HUES6 (cell line): ENCODE data around the gene UXS1.

Experiments
- H3K27ac ChIP-seq: 2 replicates; pipeline ENCODE4 v1.7.0; 2013; ENCODE audit warnings: low read depth, mild to moderate bottlenecking, low read length, inconsistent platforms
- H3K27me3 ChIP-seq: 2 replicates; pipeline ENCODE4 v1.6.1; 2013; ENCODE audit warnings: low read length; ENCODE audit not compliant: control insufficient read depth, insufficient read depth
- H3K36me3 ChIP-seq: 2 replicates; pipeline ENCODE4 v1.6.1; 2013; ENCODE audit warnings: low read length; ENCODE audit not compliant: control insufficient read depth, insufficient read depth
- H3K4me1 ChIP-seq: 2 replicates; pipeline ENCODE4 v1.6.1; 2013; ENCODE audit warnings: low read length; ENCODE audit not compliant: control insufficient read depth, insufficient read depth
- H3K4me3 ChIP-seq: 2 replicates; pipeline ENCODE4 v1.5.1; 2013; ENCODE audit warnings: low read depth, low read length
- H3K9ac ChIP-seq: one replicate; pipeline ENCODE4 v1.6.1; 2013; ENCODE audit warnings: mild to moderate bottlenecking, low read length
- H3K9me3 ChIP-seq: 2 replicates; pipeline ENCODE4 v1.6.1; 2013; ENCODE audit warnings: low read depth, low read length; ENCODE audit not compliant: control insufficient read depth, insufficient read depth

UXS1 gene

DNA sequence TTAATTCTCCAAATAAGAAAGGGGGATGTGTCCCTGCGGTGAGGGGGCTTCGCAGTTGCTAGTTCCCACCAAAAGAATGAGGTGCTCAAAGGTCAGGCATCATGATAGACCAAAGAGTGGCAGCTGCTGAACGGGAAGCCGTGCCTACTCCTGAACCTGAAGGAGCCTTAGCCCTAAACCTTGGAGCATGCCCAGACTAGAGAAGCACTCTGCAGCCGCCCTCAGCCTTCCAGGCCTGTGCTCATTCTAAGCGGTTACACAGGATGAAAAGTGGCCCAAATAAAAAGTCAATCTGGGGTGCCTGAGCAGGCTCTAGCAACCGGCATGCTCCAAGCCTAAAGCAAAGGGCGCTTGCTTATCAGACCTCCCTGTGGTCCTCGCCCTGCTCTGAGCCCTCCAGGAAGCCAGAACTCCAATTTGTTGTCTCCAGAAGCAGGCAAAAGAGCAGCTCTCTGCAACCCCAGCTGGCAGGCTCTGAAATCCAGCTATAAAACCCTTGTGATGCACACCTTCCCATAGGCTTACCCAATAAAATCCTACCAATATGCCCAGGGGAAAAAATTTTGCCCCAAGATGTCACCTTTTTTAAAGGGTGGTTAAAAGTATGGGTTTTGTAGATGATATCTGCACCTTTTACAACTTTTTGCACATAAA is 17.5 kb downstream of the UXS1 start:
- no peaks in the 10 kb centered on the region for H3K9me3 ChIP-seq
- no peaks in the 10 kb centered on the region for H3K27me3 ChIP-seq
- H3K36me3 ChIP-seq: 0 out of 2 replicates have a peak, but pooled peaks cover 5% of the 10 kb centered on the region
- no peak overlapping the region for H3K4me3 ChIP-seq
- no peak overlapping the region for H3K9ac ChIP-seq
- peaks cover 6% of the 10 kb centered on the region; the same call in 1 of the 2 replicates for H3K4me1 ChIP-seq
- no peak overlapping the region for H3K27ac ChIP-seq

DNA sequence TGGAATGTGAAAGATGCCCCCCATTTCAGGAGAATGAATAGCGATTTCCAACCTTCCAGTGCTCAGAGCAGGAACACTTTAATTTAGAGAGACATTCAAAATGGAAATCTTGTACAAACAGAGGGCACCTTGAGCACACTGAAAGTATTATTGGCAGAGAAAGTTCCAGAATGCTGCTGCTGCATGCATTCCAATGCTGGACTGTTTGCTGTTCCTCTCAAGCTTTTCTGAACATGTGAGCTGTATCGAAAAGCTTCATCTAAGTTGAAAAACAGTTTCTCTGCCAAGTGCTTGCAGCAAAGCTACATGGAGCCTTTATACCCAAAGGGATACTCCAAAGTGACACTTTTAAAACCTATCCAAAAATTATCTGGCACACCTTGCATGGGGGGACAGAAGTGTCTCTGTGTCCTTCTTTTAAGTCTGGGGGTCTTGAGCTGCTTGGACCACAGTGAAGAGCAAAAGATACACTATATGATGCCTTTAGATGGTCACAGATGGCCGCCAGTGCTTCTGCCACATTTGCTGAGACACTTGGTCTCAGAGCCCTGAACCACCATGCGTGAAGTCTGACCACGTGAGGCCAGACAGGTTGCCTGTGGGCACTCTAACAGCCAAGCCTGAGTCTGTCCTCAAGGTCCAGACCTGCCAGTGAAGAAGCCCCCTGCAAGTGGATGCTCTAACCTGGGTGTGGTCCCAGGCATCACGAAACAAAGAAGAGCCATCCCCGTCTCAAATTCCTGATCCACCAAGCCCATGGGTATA is 18.8 kb downstream of the UXS1 start:
- Histone ChIP-seq H3K27ac (no peak overlapping the region), H3K4me1 (peaks cover 6% of the 10 kb centered on the region; the same call in 1 of the 2 replicates), H3K9me3 (no peaks in the 10 kb centered on the region), H3K4me3 (no peak overlapping the region), H3K36me3 (0 out of 2 replicates have a peak, but pooled peaks cover 5% of the 10 kb centered on the region), H3K9ac (no peak overlapping the region), H3K27me3 (no peaks in the 10 kb centered on the region)

- Histone ChIP-seq H3K4me1 (peaks cover 6% of the 10 kb centered on the region; the same call in 1 of the 2 replicates), H3K27me3 (no peaks in the 10 kb centered on the region), H3K36me3 (0 out of 2 replicates have a peak, but pooled peaks cover 5% of the 10 kb centered on the region), H3K27ac (no peak overlapping the region), H3K4me3 (no peak overlapping the region), H3K9ac (no peak overlapping the region), H3K9me3 (no peaks in the 10 kb centered on the region)
These were observed 20.0 kb downstream of the UXS1 start for GRCh38 chr2:106174056-106174455.

GRCh38 chr2:106172649-106173048 is 21.5 kb downstream of the UXS1 start:
- Histone ChIP-seq H3K4me3 (no peak overlapping the region), H3K36me3 (0 out of 2 replicates have a peak, but pooled peaks cover 2% of the 10 kb centered on the region), H3K27ac (no peak overlapping the region), H3K9ac (no peak overlapping the region), H3K4me1 (peaks cover 6% of the 10 kb centered on the region; the same call in 1 of the 2 replicates), H3K27me3 (no peaks in the 10 kb centered on the region), H3K9me3 (no peaks in the 10 kb centered on the region)

- peaks cover 39% of the 10 kb centered on the region for H3K4me1 ChIP-seq
- no peaks in the 10 kb centered on the region for H3K36me3 ChIP-seq
These were observed 25.4 kb downstream of the UXS1 start for GRCh38 chr2:106168657-106169056.

DNA sequence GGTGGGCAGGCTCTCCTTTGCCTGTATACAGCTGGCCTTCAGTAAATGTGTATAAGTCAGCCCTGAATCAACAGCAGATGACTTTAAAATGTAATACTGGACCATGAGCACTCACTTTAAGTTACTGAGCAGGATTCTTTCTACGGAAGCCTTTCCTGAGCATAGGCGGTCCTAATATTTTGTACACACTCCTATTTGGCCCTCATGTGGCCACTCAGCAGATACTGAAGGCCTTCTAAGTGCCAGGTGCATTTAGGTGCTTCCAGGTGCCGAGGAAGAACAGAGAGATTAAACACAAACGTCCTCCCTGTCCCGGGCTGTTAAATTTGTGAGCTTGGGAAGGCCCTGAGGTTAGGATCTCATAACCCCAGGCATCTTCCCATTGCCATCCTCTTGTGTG is 27.0 kb downstream of the UXS1 start:
- Histone ChIP-seq H3K4me3 (no peak overlapping the region), H3K36me3 (peaks cover 7% of the 10 kb centered on the region), H3K27me3 (no peaks in the 10 kb centered on the region), H3K27ac (no peak overlapping the region), H3K4me1 (peaks cover 40% of the 10 kb centered on the region), H3K9ac (no peak overlapping the region), H3K9me3 (no peaks in the 10 kb centered on the region)

More at GRCh38 chr2:106168657-106169056, 25.4 kb downstream of the UXS1 start:
- Histone ChIP-seq H3K27me3 (no peaks in the 10 kb centered on the region), H3K9me3 (no peaks in the 10 kb centered on the region), H3K27ac (no peak overlapping the region), H3K9ac (no peak overlapping the region), H3K4me3 (no peak overlapping the region)

DNA sequence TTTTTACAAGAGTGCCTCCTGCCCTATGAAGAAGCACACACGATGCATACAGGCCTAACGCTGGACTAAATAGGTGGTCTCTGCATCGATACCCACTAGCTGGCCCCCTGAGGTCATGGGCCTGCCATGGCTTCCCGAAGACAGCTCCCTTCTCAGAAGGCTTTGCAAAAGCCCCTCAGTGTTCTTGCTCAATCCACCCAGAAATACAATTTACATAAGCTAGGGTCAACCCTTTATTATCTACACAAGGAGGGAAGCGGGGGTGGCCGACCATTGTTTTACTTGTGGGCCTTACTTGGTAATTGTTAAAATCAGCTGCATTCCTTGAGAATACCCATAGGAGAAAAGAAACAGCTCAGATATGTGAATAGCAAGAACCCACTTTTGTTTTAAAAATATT is 28.5 kb downstream of the UXS1 start:
- Histone ChIP-seq H3K36me3 (peaks cover 20% of the 10 kb centered on the region), H3K9ac (no peak overlapping the region), H3K27ac (0 out of 2 replicates have a peak overlapping the region, but pooled peaks have one; percentile 75), H3K27me3 (no peaks in the 10 kb centered on the region), H3K4me3 (peak overlapping the region; percentile 19; the same call in 1 of the 2 replicates), H3K4me1 (peaks cover 44% of the 10 kb centered on the region), H3K9me3 (no peaks in the 10 kb centered on the region)

DNA sequence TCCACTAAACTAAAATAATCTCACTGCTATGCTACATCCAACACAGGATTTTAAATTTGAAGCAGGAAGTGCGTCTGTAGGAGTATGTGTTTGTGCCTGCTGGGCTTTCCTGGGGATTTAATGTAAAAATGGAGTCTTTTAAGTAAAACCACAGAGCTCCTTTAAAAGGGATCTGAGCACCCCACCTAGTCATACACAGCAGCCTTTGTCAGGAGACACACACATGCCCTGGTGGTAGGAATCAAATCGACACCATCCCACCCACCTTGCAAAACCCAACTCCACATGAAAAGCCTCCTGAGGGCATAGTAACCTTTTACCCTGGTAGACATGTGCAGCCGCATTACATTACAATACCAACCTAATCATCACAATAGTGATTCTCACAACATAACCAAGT is 29.1 kb downstream of the UXS1 start:
- Histone ChIP-seq H3K36me3 (peaks cover 26% of the 10 kb centered on the region), H3K4me3 (peak overlapping the region; percentile 19; the same call in 1 of the 2 replicates), H3K9ac (no peak overlapping the region), H3K9me3 (no peaks in the 10 kb centered on the region), H3K4me1 (peaks cover 44% of the 10 kb centered on the region), H3K27ac (0 out of 2 replicates have a peak overlapping the region, but pooled peaks have one; percentile 75), H3K27me3 (no peaks in the 10 kb centered on the region)

GRCh38 chr2:106163948-106164545 is 30.1 kb downstream of the UXS1 start:
- Histone ChIP-seq H3K36me3 (peaks cover 36% of the 10 kb centered on the region), H3K27ac (no peak overlapping the region), H3K4me1 (peaks cover 44% of the 10 kb centered on the region), H3K9ac (no peak overlapping the region), H3K4me3 (no peak overlapping the region), H3K27me3 (no peaks in the 10 kb centered on the region), H3K9me3 (no peaks in the 10 kb centered on the region)

DNA sequence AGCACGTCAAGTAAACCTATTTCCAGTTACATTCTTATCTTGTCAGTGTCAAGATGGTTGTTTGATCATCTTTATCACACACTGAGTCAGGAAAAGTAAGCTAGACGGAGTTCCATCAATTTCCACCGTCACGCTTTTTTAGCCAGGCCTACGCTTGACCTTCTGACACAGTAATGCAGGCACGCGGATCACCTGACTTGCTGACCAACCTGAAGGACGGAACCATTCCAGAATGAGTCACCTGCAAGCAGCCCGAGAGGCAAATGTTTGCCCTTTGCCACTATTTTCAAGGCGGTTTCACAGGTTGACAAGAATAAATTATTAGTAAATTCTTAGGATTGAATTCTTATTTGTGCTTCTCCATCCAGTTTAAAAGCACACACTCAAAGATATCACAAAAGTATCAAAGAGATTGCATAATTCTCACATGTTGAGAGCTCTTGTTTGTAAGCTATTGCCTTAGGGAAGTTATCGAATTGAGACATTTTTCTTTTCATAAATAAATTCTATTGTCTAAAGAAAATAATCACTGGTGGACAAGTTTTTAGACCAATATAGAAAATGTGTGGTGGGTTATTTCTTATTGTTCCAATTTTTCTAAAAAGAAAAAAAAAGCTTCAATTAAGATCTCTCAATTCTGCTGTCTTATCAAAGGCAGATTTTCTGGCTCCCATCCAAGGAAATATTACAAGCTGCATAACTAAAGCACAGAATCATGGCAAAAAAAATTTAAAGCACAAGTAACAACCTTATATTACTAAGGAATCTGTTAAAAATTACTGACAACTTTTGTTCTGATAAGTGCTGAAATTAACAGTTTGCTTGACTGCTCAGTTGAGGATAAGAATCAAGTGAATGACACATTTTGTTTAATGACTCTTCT is 31.9 kb downstream of the UXS1 start:
- H3K27ac ChIP-seq: no peak overlapping the region
- H3K27me3 ChIP-seq: no peaks in the 10 kb centered on the region
- H3K36me3 ChIP-seq: peaks cover 53% of the 10 kb centered on the region
- no peaks in the 10 kb centered on the region for H3K9me3 ChIP-seq
- H3K9ac ChIP-seq: no peak overlapping the region
- no peak overlapping the region for H3K4me3 ChIP-seq
- H3K4me1 ChIP-seq: peaks cover 39% of the 10 kb centered on the region
